NOMO-1 (cell line): Measurements from ENCODE around the gene SPEG.
A peak's percentile ranks its signal among the peaks of the same experiment; 100 is the strongest.

Experiments used
- DNase-seq, 2 experiments: peaks; one replicate each; lab custom pipeline; 2025; ENCODE audit not compliant: unreplicated experiment in 2 of 2; lab: John Stamatoyannopoulos, UW

Gene SPEG

GRCh38 chr2:219422952-219423534 lies 11.6 kb upstream of the SPEG start:
- DNase-seq, result no peak

- DNase-seq, result no peak
Measured at GRCh38 chr2:219423652-219424377, 10.8 kb upstream of the SPEG start.

GRCh38 chr2:219425238-219426067 lies 9.2 kb upstream of the SPEG start:
- no peak for DNase-seq

- DNase-seq, result no peak
Measured at GRCh38 chr2:219426068-219426443, 8.6 kb upstream of the SPEG start.

- DNase-seq, result no peak
Measured at GRCh38 chr2:219426534-219427136, 8.0 kb upstream of the SPEG start.

- no peak for DNase-seq
Measured at GRCh38 chr2:219428469-219428868, 6.2 kb upstream of the SPEG start.

- no peak for DNase-seq
Measured at GRCh38 chr2:219429958-219430606, 4.6 kb upstream of the SPEG start.

GRCh38 chr2:219430633-219431615 lies 3.7 kb upstream of the SPEG start:
- DNase-seq, result no peak

GRCh38 chr2:219433666-219434467 lies 776 bp upstream of the SPEG start:
- DNase-seq, result peak; percentile 47 to 66

- DNase-seq, result no peak
Measured at GRCh38 chr2:219434468-219434717, 250 bp upstream of the SPEG start.

- DNase-seq, result no peak
Measured at GRCh38 chr2:219435701-219436100, 1.1 kb downstream of the SPEG start.

- DNase-seq, result no peak
Measured at GRCh38 chr2:219436491-219436890, 1.8 kb downstream of the SPEG start.

- DNase-seq, result no peak
Measured at GRCh38 chr2:219437141-219437540, 2.5 kb downstream of the SPEG start.

- no peak for DNase-seq
Measured at GRCh38 chr2:219437690-219438206, 3.1 kb downstream of the SPEG start.

- no peak for DNase-seq
Measured at GRCh38 chr2:219438453-219438852, 3.8 kb downstream of the SPEG start.

GRCh38 chr2:219439506-219439905 lies 4.9 kb downstream of the SPEG start:
- DNase-seq, result no peak

- DNase-seq, result no peak
Measured at GRCh38 chr2:219440388-219441256, 6.0 kb downstream of the SPEG start.
